NCI-H2107 (cell line): ENCODE results near the gene ARL4C.
"Not testable (repeated sequence)": the region's sequence is repeated elsewhere in the genome, so short reads cannot be mapped to it uniquely, and the experiment has no call there.

Experiments used
- DNase-seq: peaks from one replicate; lab custom pipeline; 2025; lab: John Stamatoyannopoulos, UW

Gene ARL4C

GRCh38 chr2:234476766-234477165 is 20.1 kb downstream of the ARL4C start:
- DNase-seq = no peak

GRCh38 chr2:234474654-234475053 is 22.2 kb downstream of the ARL4C start:
- DNase-seq = no peak

GRCh38 chr2:234472155-234472554 is 24.7 kb downstream of the ARL4C start:
- DNase-seq = no peak

GRCh38 chr2:234469972-234470371 is 26.9 kb downstream of the ARL4C start:
- no peak for DNase-seq

GRCh38 chr2:234469251-234469845 is 27.5 kb downstream of the ARL4C start:
- DNase-seq = no peak

- DNase-seq = no peak
Measured at GRCh38 chr2:234468503-234468902, 28.4 kb downstream of the ARL4C start.

GRCh38 chr2:234467289-234467688 is 29.6 kb downstream of the ARL4C start:
- DNase-seq = no peak

GRCh38 chr2:234464291-234464645 is 32.6 kb downstream of the ARL4C start:
- no peak for DNase-seq

- peak; percentile 71 for DNase-seq
Measured at GRCh38 chr2:234463626-234464290, 33.1 kb downstream of the ARL4C start.

- DNase-seq = no peak
Measured at GRCh38 chr2:234462218-234462992, 34.5 kb downstream of the ARL4C start.

GRCh38 chr2:234459401-234460009 is 37.4 kb downstream of the ARL4C start:
- DNase-seq = no peak

GRCh38 chr2:234458466-234458865 is 38.4 kb downstream of the ARL4C start:
- no peak for DNase-seq

- DNase-seq = no peak
Measured at GRCh38 chr2:234457421-234457820, 39.5 kb downstream of the ARL4C start.

GRCh38 chr2:234455246-234455645 is 41.6 kb downstream of the ARL4C start:
- not testable (repeated sequence) for DNase-seq

GRCh38 chr2:234454433-234454832 is 42.4 kb downstream of the ARL4C start:
- no peak for DNase-seq

- DNase-seq = no peak
Measured at GRCh38 chr2:234453216-234453615, 43.7 kb downstream of the ARL4C start.

GRCh38 chr2:234451852-234452625 is 44.8 kb downstream of the ARL4C start:
- no peak for DNase-seq

- no peak for DNase-seq
Measured at GRCh38 chr2:234451242-234451641, 45.6 kb downstream of the ARL4C start.

GRCh38 chr2:234450431-234451124 is 46.3 kb downstream of the ARL4C start:
- DNase-seq = no peak

- DNase-seq = no peak
Measured at GRCh38 chr2:234448506-234449184, 48.2 kb downstream of the ARL4C start.

GRCh38 chr2:234447963-234448362 is 48.9 kb downstream of the ARL4C start:
- no peak for DNase-seq
